Tibial nerve (tissue), 4 donors: ENCODE results near the gene C11orf86. TPM values are rescaled to one million over a fixed set of nuclear protein-coding genes. Genes with fewer than 3 reads are reported as not detected.

ENCODE experiments used
- DNase-seq, 2 donors: peaks; one replicate each; pipeline ENCODE4 v3.0.0-alpha.2; 2019; ENCODE audit warnings: low spot score in 2 of 2
- H3K27ac ChIP-seq, 4 donors: fragments of 200-600 bp; sonication (generic) in 3 of 4; one replicate each; pipeline ENCODE4 v1.5.1; 2017 to 2019; ENCODE audit warnings: mild to moderate bottlenecking in 1 of 4
- H3K27me3 ChIP-seq, 2 donors: fragments of 200-600 bp; sonication (generic) in 1 of 2; one replicate each; pipeline versions ENCODE4 v1.5.1 to v1.6.0; 2017 to 2019
- H3K36me3 ChIP-seq, 3 donors: fragments of 200-600 bp; sonication (generic); one replicate each; pipeline ENCODE4 v1.5.1; 2018 to 2019
- H3K4me1 ChIP-seq, 4 donors: fragments of 200-600 bp; sonication (generic) in 3 of 4; one replicate each; pipeline ENCODE4 v1.5.1; 2017 to 2019
- H3K4me3 ChIP-seq, 4 donors: fragments of 200-600 bp; sonication (generic) in 3 of 4; one replicate each; pipeline ENCODE4 v1.5.1; 2017 to 2019; ENCODE audit warnings: mild to moderate bottlenecking in 1 of 4, moderate library complexity in 1 of 4
- H3K9me3 ChIP-seq, 4 donors: fragments of 200-600 bp; sonication (generic) in 3 of 4; one replicate each; pipeline ENCODE4 v1.5.1; 2017 to 2019
- EP300 ChIP-seq, 2 donors: sonication (generic); formaldehyde crosslinking; IDR thresholded peaks; one replicate each; pipeline ENCODE4 v1.6.1; 2017; ENCODE audit warnings: antibody characterized with exemption in 2 of 2, mild to moderate bottlenecking in 1 of 2
- POLR2A ChIP-seq, 2 donors: fragments of 450-650 bp; IDR thresholded peaks; one replicate each; pipeline ENCODE4 v1.6.1; 2017; ENCODE audit warnings: antibody characterized with exemption in 2 of 2, mild to moderate bottlenecking in 2 of 2, moderate library complexity in 2 of 2
- WGBS, 2 donors: methylation state at CpG; one replicate each; pipeline ENCODE4 v1.1.5; 2018; 5-methylcytosine and 5-hydroxymethylcytosine counted together
- total RNA-seq, 4 donors: library from RNA; depleted of rRNA; stranded (reverse); fragments of >200 nt; gene quantifications; one replicate each; pipeline ENCODE4 v1.1.0, GENCODE V29; 2016
- TF ChIP-seq, protein P1 (sequence below), 5 experiments: fragments of 200-600 bp in 3 of 5; fragments of 450-650 bp in 2 of 5; sonication (generic) in 3 of 5; IDR thresholded peaks; one replicate each; pipeline ENCODE4 v1.5.1; 2016 to 2019; ENCODE audit warnings: antibody characterized with exemption in 5 of 5, mild to moderate bottlenecking in 3 of 5, moderate library complexity in 2 of 5

C11orf86 gene, protein sequence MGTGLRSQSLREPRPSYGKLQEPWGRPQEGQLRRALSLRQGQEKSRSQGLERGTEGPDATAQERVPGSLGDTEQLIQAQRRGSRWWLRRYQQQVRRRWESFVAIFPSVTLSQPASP
- not detected for total RNA-seq

DNA sequence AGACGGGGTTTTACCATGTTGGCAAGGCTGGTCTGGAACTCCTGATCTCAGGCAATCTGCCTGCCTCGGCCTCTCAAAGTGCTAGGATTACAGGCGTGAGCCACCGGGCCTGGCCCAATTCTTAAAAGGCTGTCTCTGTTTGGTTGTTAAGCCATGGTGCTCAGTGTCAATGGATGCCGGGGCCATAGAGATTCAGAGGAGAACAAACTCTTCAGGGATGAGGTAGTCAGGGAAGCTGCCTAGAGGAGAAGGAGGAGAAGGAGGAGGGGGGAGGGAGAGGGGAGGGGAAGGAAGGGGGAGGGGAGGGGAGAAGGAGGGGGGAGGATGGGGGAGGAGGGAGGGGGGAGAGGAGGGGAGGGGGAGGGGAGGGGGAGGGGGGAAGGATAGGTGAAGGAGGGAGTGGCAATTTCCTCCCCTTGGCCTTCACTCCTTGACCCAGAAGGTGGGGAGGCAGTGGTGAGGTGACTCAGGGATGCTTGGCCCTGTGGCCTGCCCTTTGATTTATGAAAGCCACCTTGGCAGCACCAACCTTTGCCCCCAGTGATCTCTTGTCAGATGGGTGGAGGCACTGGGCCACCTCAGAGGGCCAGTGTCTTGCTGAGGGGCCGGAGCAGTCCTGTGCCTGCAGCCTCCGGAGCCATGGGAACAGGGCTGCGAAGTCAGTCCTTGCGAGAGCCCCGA is at the start of gene C11orf86:
TSS of gene C11orf86 (plus strand) at position 581 of the 681 bp plus-strand sequence. CDS start at position 640, 59 bp downstream.
- H3K4me3 ChIP-seq = no peak within 1 kb of the TSS
- TF ChIP-seq, protein P1, sequence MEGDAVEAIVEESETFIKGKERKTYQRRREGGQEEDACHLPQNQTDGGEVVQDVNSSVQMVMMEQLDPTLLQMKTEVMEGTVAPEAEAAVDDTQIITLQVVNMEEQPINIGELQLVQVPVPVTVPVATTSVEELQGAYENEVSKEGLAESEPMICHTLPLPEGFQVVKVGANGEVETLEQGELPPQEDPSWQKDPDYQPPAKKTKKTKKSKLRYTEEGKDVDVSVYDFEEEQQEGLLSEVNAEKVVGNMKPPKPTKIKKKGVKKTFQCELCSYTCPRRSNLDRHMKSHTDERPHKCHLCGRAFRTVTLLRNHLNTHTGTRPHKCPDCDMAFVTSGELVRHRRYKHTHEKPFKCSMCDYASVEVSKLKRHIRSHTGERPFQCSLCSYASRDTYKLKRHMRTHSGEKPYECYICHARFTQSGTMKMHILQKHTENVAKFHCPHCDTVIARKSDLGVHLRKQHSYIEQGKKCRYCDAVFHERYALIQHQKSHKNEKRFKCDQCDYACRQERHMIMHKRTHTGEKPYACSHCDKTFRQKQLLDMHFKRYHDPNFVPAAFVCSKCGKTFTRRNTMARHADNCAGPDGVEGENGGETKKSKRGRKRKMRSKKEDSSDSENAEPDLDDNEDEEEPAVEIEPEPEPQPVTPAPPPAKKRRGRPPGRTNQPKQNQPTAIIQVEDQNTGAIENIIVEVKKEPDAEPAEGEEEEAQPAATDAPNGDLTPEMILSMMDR (IDR thresholded peaks at IDR 0.05) = no peak
- TF ChIP-seq EP300 (IDR thresholded peaks at IDR 0.05) = no peak
- no peak for TF ChIP-seq POLR2A (IDR thresholded peaks at IDR 0.05)
- 73 to 78% methylated on average over 10 of the region's 10 CpGs for WGBS, 2 donors

DNA sequence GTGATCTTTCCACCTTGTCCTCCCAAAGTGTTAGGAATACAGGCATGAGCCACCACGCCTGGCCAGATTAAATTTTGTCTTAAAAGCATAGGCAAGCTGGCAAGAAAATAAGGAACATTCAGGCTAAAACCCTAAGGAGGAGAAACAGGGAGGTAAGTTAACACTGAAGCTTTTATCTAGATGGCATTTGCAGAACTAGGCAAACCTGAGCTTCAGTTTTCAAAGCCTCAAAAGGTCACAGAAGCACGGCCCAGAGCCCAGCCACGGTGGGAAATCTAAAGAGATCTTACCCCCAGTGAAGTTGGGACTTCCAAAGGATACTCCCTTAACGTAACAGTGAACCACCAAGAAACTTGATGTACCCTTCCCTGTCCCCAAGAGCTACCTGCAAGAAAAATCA is 45.4 kb upstream of the C11orf86 start:
- TF ChIP-seq POLR2A (IDR thresholded peaks at IDR 0.05) (no peak), EP300 (IDR thresholded peaks at IDR 0.05) (no peak)
- TF ChIP-seq, protein P1 (IDR thresholded peaks at IDR 0.05) = no peak
- Histone ChIP-seq H3K27ac (no peak overlapping the region), H3K27me3 (no peaks in the 10 kb centered on the region), H3K4me3 (no peak overlapping the region), H3K4me1 (peaks cover 0 to 15% (median 0%) of the 10 kb centered on the region in 4 donors), H3K36me3 (no peaks in the 10 kb centered on the region), H3K9me3 (no peaks in the 10 kb centered on the region)
- no peak for DNase-seq
- WGBS, 2 donors = 70 to 76% methylated on average over 4 of the region's 4 CpGs

More for the DNA sequence above, at the start of gene C11orf86:
- Histone ChIP-seq H3K4me1 (peaks cover 0 to 10% (median 2%) of the 10 kb centered on the region in 4 donors), H3K9me3 (peaks cover 0 to 14% (median 0%) of the 10 kb centered on the region in 4 donors), H3K27ac (peak within 1 kb of the TSS in 1 of 4 donors; percentile 62), H3K36me3 (no peaks in the 10 kb centered on the region), H3K27me3 (no peaks in the 10 kb centered on the region)
- DNase-seq = no peak

DNA sequence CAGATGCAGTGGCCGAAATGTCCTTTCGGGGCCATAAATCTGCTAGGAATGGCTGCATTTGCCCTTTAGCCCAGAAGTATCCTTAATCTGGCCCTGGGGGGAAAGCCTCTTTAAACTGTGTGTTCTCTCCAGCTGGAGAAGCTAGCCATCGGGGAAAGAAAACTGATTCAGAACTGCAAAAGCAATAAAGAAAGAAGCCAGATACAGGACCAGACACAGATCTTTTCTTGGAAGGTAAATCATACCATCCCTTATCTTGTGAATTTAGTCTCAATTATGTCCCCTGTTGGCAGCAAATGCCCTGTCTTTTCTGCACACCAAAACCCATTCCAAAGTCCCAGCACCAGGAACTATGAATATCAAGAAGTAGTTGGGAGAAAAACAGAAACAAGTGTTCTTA is 42.6 kb upstream of the C11orf86 start:
- DNase-seq = no peak
- TF ChIP-seq POLR2A (IDR thresholded peaks at IDR 0.05) = no peak
- no peak for TF ChIP-seq EP300 (IDR thresholded peaks at IDR 0.05)
- TF ChIP-seq, protein P1 (IDR thresholded peaks at IDR 0.05) = no peak
- H3K9me3 ChIP-seq = no peaks in the 10 kb centered on the region
- no peaks in the 10 kb centered on the region for H3K36me3 ChIP-seq
- 62 to 78% methylated on average over 3 of the region's 3 CpGs for WGBS, 2 donors
- H3K27ac ChIP-seq = no peak overlapping the region
- H3K27me3 ChIP-seq = no peaks in the 10 kb centered on the region
- no peak overlapping the region for H3K4me3 ChIP-seq
- H3K4me1 ChIP-seq = peaks cover 0 to 15% (median 0%) of the 10 kb centered on the region in 4 donors

DNA sequence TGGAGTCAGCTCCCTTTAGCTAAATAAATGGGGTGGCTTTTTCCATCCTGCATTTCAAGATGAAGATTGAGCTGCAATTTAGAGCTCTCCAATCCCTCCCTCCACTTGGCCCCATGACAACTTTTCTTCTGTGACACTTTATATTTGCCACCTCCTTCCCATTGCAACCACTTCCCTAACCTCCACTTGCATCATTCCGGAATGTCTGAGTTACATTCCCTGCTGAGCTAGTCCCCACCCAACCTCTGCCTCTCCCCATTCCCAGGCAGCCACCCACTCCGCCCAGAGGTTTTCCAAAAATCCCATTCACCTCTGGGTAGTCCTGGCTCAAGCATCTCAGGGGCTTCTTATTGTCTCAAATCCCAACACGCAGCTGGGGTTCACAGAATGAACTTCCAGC is 41.6 kb upstream of the C11orf86 start:
- WGBS, 2 donors = 88 to 92% methylated on average over 3 of the region's 3 CpGs
- H3K27me3 ChIP-seq = no peaks in the 10 kb centered on the region
- no peak overlapping the region for H3K27ac ChIP-seq
- no peaks in the 10 kb centered on the region for H3K36me3 ChIP-seq
- no peaks in the 10 kb centered on the region for H3K9me3 ChIP-seq
- peaks cover 0 to 15% (median 0%) of the 10 kb centered on the region in 4 donors for H3K4me1 ChIP-seq
- TF ChIP-seq, protein P1 (IDR thresholded peaks at IDR 0.05) = no peak
- TF ChIP-seq EP300 (IDR thresholded peaks at IDR 0.05) (no peak), POLR2A (IDR thresholded peaks at IDR 0.05) (no peak)
- DNase-seq = no peak
- H3K4me3 ChIP-seq = no peak overlapping the region
